GM12874 (cell line): Measurements from ENCODE around the gene RHD.

ENCODE experiments used
- TF ChIP-seq, protein P1 (sequence below): IDR thresholded peaks from 2 replicates; pipeline ENCODE4 v1.5.1; 2011; ENCODE audit warnings: low read depth, mild to moderate bottlenecking, control low read depth, low read length, moderate library complexity; ENCODE audit not compliant: insufficient read depth

The RHD gene

GRCh38 chr1:25342846-25343245 lies 70.5 kb downstream of the RHD start:
- TF ChIP-seq, protein P1, sequence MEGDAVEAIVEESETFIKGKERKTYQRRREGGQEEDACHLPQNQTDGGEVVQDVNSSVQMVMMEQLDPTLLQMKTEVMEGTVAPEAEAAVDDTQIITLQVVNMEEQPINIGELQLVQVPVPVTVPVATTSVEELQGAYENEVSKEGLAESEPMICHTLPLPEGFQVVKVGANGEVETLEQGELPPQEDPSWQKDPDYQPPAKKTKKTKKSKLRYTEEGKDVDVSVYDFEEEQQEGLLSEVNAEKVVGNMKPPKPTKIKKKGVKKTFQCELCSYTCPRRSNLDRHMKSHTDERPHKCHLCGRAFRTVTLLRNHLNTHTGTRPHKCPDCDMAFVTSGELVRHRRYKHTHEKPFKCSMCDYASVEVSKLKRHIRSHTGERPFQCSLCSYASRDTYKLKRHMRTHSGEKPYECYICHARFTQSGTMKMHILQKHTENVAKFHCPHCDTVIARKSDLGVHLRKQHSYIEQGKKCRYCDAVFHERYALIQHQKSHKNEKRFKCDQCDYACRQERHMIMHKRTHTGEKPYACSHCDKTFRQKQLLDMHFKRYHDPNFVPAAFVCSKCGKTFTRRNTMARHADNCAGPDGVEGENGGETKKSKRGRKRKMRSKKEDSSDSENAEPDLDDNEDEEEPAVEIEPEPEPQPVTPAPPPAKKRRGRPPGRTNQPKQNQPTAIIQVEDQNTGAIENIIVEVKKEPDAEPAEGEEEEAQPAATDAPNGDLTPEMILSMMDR: no peak

GRCh38 chr1:25343872-25344271 lies 71.6 kb downstream of the RHD start:
- TF ChIP-seq, protein P1: no peak

GRCh38 chr1:25347556-25347955 lies 75.2 kb downstream of the RHD start:
- TF ChIP-seq, protein P1: no peak

GRCh38 chr1:25349606-25350005 lies 77.3 kb downstream of the RHD start:
- TF ChIP-seq, protein P1: no peak

DNA sequence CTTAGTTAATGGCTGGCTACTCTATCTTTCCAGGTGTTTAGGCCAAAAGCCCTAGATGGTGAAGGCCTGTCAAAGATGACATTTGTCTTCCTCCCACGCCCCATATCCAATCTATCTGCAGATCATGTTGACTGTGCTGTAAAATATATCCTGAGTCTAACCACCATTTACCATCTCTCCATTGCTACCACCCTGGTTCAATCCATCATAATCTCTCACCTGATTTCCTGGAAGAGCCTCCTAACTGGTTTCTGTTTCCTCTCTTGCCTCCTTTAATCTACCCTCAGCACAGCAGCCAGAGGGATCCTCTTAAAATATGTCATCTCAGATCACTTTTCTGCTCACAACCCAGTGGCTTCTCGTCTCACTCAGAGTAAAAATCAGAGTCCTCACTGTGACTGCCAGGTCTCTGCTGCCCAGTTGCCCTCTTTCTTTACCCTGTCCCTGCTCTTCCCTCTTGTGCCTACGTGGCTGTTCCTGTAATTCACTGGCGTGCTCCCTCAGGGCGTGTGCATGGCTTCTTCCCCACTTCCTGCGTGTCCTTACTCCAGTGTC lies 83.6 kb downstream of the RHD start:
- TF ChIP-seq, protein P1: no peak

DNA sequence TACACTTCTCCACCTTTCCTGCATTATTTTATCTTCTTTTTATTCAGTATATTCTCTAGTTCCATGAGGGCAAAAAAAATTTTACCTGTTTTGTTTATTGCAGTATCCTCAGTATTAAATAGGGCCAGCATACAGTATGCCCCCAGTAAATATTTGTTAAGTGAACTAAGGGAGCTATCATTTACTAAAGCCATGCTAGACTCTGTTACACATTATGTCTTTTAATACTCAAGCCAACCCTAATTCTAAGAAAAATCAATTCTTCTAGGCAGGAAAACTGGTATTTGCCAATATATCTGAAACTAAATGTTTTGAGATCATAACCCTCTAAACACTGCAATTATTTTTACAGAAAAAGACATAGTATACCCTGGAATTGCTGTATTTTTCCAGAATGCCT lies 84.1 kb downstream of the RHD start:
- TF ChIP-seq, protein P1: no peak

- TF ChIP-seq, protein P1: no peak
Measured at GRCh38 chr1:25356848-25357247, 84.5 kb downstream of the RHD start.
